ENCODE measurements around the gene CCL23.
"Not testable (repeated sequence)": the region's sequence is repeated elsewhere in the genome, so short reads cannot be mapped to it uniquely, and the experiment has no call there.

The CCL23 gene

GRCh38 chr17:36008998-36009665, 8.6 kb downstream of the CCL23 start:
- Histone ChIP-seq H3K27ac (no peak overlapping the region), H3K4me3 (no peak overlapping the region)

- no peak overlapping the region for H3K27ac ChIP-seq
- no peak overlapping the region for H3K4me3 ChIP-seq
Observed at GRCh38 chr17:36004594-36005108, 13.1 kb downstream of the CCL23 start.

- Histone ChIP-seq H3K4me3 (no peak overlapping the region), H3K27ac (no peak overlapping the region)
Observed at GRCh38 chr17:36002631-36003030, 15.1 kb downstream of the CCL23 start.

- Histone ChIP-seq H3K4me3 (no peak overlapping the region), H3K27ac (no peak overlapping the region)
Observed at GRCh38 chr17:36001862-36002603, 15.7 kb downstream of the CCL23 start.

GRCh38 chr17:36001110-36001771, 16.5 kb downstream of the CCL23 start, which contains the start of gene CCL15:
CCL15 (minus strand) TSS chr17:36001553; CDS start chr17:36001492, 61 bp downstream.
- no peak within 1 kb of the TSS for H3K4me3 ChIP-seq

GRCh38 chr17:36000732-36001109, 17.1 kb downstream of the CCL23 start:
- no peak overlapping the region for H3K4me3 ChIP-seq
- no peak overlapping the region for H3K27ac ChIP-seq

More at GRCh38 chr17:36001110-36001771, 16.5 kb downstream of the CCL23 start, which contains the start of gene CCL15:
- H3K27ac ChIP-seq = no peak within 1 kb of the TSS

GRCh38 chr17:35998756-35999155, 19.0 kb downstream of the CCL23 start:
- no peak overlapping the region for H3K27ac ChIP-seq
- H3K4me3 ChIP-seq = no peak overlapping the region

- Histone ChIP-seq H3K27ac (no peak overlapping the region), H3K4me3 (no peak overlapping the region)
Observed at GRCh38 chr17:35998018-35998545, 19.7 kb downstream of the CCL23 start.

GRCh38 chr17:35995346-35995745, 22.4 kb downstream of the CCL23 start:
- H3K27ac ChIP-seq, H3K4me3 ChIP-seq: not testable (repeated sequence)

GRCh38 chr17:35991075-35991474, 26.7 kb downstream of the CCL23 start:
- no peak overlapping the region for H3K27ac ChIP-seq
- H3K4me3 ChIP-seq = no peak overlapping the region

GRCh38 chr17:35988164-35988563, 29.6 kb downstream of the CCL23 start:
- Histone ChIP-seq H3K27ac (peak overlapping the region in 2 of 21 experiments; percentile 67 to 78), H3K4me3 (no peak overlapping the region)

- Histone ChIP-seq H3K4me3 (peak within 1 kb of the TSS in 1 of 7 experiments; percentile 7), H3K27ac (peak within 1 kb of the TSS in 11 of 21 experiments; percentile 14 to 78 (median 26))
Observed at GRCh38 chr17:35986643-35987042, 31.1 kb downstream of the CCL23 start, which contains the start of gene CCL14. CCL14 (minus strand) TSS chr17:35986729; CDS start chr17:35986649, 80 bp downstream.

- Histone ChIP-seq H3K27ac (peak overlapping the region in 2 of 21 experiments; percentile 19 to 28), H3K4me3 (no peak overlapping the region)
Observed at GRCh38 chr17:35984140-35984539, 33.6 kb downstream of the CCL23 start.

- Histone ChIP-seq H3K27ac (no peak overlapping the region), H3K4me3 (no peak overlapping the region)
Observed at GRCh38 chr17:35982409-35983191, 35.2 kb downstream of the CCL23 start.

- Histone ChIP-seq H3K27ac (no peak overlapping the region), H3K4me3 (no peak overlapping the region)
Observed at GRCh38 chr17:35981908-35982330, 35.9 kb downstream of the CCL23 start.

GRCh38 chr17:35981246-35981645, 36.5 kb downstream of the CCL23 start, which contains the start of gene CCL16:
CCL16 (minus strand) TSS chr17:35981497; CDS start chr17:35981420, 77 bp downstream.
- H3K27ac ChIP-seq = no peak within 1 kb of the TSS

GRCh38 chr17:35978346-35978745, 39.4 kb downstream of the CCL23 start:
- Histone ChIP-seq H3K4me3 (no peak overlapping the region), H3K27ac (no peak overlapping the region)

More at GRCh38 chr17:35981246-35981645, 36.5 kb downstream of the CCL23 start, which contains the start of gene CCL16:
- H3K4me3 ChIP-seq = no peak within 1 kb of the TSS

- Histone ChIP-seq H3K27ac (no peak overlapping the region), H3K4me3 (no peak overlapping the region)
Observed at GRCh38 chr17:35977509-35977908, 40.3 kb downstream of the CCL23 start.

Measured in skin epidermis (tissue), 12 donors.